ENCODE data around the gene CHDH.

CHDH gene

DNA sequence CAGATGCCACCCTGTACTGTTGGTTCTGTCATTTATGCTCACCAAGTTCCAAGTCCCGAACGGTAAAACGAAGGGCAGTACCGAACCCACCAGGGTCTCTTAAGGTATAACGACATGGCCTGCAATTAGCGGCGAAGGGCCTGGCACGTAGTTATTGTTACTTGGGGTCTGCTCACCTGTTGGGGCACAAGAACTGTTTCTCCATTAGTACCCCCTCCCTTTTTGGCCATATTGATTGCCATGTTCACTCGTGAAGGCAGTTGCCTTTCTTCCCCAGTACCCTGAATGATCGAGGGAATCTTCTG is 584 bp upstream of the CHDH start:
- no peak for FAIRE-seq

- FAIRE-seq = no peak
These were observed 412 bp downstream of the CHDH start for GRCh38 chr3:53845881-53846133.

DNA sequence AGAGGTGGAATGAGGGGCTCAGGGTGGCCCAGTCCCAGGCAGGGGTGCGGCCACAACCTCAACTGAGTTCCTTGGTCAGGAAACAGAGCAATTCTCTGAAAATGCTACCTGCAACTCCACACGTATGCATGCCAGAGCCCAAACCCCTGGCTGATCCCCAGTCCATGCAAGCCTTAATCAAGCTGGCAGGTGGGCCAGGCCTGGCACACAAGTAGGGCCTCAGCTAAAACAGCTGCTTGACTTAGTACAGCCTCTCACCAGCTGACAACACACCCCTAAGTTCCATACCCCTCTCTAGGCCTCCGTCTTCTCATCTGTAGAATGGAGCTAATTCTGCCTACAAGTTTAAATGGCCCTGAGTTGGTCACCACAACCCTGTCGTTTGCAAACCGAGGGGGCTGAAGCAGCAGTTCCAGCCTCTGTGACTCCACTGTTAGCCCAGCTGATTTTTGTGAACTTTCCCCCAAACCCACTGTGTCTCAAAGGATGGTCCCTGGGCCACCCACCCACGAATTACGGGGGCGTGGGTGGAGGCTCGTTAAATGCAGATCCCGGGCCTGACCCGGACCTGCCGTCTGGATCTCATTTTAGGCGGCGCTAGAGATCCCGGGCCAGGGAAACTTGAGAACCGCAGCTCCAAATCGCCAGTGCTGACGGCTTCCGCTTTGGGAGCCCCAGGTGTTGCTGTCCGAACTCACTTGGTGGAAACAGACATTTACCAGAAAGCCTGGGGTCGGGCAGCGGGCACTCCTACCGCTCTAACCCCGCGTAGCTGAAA is 927 bp downstream of the CHDH start:
- FAIRE-seq = no peak

DNA sequence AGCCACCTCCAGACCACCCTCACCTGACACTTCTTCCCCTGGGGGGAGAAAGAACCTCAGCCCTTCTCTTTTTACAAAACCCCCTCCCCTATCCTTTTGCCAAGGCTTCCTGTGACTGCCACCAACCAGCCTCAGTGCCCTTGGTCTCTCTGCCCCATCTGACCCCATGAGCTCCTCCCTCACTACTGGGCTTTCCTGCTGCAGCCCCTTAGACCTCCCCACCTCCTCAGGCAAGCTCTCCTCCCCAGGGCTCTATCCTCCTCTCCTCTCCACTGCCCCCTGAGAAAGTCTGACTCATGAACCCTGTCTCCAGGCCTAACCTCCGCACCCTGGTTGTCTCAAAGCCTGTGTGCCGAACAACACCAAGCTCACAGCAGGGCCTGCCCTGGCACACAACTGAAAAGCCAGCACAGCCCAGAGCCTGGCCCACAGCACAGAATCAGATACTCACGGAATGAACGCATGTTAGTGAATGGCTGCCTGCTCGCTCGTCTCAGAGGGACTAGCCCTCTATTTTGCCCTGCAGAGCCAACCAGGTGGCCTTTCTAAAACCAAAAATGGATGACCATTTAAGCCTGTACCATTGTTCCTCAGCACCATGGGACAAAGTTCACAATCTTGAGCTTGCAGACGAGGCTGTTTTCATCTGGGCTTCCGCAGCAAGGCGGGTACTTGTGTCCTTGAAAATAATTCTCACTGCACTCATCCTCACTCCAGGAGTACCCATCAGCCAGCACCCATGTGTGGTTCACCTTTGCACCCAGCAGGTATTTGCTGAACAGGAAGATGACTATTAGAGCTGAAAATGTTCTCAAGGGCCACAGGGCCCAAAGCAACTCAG is 1.7 kb downstream of the CHDH start:
- no peak for FAIRE-seq

- FAIRE-seq = no peak
These were observed 2.7 kb downstream of the CHDH start for GRCh38 chr3:53843195-53844177.

- FAIRE-seq = no peak
These were observed 3.6 kb downstream of the CHDH start for GRCh38 chr3:53842436-53843194.

DNA sequence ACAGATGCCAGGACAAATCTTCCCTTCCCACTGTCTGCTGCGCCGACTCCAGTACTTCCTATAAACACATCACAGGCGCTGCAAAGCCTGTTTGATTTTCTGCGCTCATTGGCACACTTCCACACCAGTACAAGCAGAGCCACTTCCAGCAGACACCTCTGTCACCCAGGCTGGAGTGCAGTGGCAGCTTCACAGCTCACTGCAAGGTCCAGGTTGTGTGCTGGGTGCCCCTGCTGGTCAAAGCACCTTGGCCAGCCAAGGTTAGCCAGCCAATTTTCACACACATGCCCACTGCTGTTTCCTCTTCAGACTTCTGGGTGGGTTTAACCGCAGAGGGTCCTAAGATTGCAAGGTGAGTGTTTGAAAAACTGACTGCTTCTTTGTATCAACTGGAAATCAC is 4.9 kb downstream of the CHDH start:
- no peak for FAIRE-seq

DNA sequence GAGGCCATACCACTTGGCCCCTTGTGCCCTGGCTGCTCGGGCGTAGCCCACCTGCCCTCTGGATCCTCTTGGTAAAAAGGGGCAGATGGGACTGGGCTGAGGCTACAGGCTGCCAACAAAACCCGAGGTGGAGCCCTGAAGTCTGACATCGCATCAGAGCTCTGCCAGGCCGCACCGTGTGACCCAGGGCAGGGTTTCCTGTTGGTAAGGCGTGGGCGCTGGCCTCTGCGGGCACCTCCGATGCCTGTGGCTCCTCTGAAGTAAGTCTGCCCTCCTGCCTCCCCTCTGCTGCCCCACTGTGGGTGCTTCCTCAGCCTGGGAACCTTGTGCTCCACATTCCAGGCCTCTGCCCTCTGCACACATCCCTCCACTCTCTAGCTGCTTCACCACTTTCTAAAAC is 8.9 kb downstream of the CHDH start:
- no peak for FAIRE-seq

- no peak for FAIRE-seq
These were observed 9.9 kb downstream of the CHDH start for GRCh38 chr3:53836084-53836872.

DNA sequence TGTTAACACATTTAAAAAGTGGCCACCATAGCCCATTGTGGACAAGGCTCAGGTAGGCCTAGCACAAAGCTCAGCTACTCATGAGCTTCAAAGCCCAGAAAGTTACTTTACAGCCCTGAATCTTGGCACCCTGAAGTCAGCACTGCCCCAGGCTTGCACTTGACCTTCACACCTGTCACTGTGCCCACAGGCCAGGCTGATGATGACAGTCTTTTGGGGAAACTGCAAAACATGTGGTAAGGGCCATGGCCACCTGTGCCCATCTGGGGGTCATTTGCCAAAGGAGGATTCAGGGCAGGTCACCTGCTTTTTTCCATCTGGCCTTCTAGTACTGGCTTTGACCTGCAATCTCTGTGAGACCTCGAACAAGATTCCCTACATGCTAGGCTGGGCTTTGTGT is 11.0 kb downstream of the CHDH start:
- no peak for FAIRE-seq

GRCh38 chr3:53834429-53835095 is 11.7 kb downstream of the CHDH start:
- FAIRE-seq = no peak

DNA sequence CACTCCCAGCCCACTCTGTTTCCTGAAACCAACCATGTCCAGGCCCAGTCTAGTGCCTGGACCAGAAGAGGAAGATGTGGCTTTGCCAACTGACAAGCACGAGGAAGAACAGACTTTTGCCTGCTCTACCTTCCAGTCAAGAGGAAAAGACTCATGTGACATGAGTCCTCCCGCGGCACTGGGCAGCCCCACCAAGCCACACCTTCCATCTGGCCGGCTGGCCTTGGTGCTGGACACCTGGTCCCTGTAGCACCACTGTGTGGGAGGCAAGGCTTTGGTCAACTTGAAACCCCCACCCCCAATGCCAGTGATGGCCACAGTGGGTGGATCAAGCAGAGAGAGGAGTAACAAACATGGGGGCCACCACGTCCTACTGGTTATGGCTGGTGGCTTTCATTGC is 12.5 kb downstream of the CHDH start:
- no peak for FAIRE-seq

GRCh38 chr3:53833053-53833645 is 13.1 kb downstream of the CHDH start:
- FAIRE-seq = no peak

DNA sequence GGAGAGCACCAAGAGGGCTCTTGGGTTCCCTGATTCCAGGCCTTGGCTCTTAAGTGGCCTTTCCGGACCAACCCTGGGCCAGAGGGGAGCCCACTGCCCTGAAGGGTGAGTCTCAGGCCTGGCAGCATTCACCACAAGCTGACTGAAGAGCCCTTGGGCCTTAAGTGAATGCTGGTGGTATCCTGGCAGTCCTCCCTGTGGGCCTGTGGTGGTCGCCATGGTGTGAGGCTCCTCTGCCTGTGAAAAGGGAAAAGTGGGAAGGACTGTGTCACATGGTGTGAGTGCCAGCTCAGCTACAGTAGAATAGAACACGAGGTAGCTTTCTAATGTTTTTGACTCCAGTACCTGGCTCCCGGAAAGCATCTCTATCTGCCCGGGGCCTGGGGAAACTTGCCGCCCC is 15.3 kb downstream of the CHDH start:
- FAIRE-seq = no peak

DNA sequence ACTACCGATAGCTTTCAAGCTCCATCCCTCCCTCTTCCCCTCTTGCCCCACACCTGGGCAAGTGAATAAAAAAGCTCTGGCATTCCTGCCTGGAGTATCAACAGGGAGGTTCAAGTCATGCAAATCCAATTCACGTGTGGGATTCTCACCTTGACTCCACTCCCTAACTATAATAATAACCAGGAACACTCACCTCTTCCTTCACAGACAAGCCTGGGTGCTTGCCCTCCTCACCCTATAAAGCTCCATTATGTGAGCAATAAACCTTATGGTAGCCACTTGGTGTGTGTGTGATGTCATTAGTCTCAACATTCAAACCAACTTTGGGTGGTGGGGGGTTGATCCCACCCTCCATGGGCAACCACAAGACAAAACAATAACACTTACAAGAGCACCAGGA is 16.6 kb downstream of the CHDH start:
- FAIRE-seq = no peak

DNA sequence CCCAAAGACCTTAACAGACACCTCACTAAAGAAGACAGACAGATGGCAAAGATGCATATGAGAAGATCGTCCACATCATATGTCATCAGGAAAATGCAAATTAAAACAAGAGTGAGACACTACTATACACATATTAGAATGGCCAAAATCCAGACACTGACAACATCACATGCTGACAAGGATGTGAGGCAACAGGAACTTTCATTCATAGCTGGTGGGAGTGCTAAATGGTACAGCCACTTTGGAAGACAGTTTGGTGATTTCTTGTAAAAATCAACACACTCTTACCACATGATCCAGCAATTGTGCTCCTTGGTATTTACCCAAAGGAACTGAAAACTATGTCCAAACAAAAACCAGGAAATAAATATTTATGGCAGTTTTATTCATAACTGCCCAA is 17.6 kb downstream of the CHDH start:
- FAIRE-seq = no peak

DNA sequence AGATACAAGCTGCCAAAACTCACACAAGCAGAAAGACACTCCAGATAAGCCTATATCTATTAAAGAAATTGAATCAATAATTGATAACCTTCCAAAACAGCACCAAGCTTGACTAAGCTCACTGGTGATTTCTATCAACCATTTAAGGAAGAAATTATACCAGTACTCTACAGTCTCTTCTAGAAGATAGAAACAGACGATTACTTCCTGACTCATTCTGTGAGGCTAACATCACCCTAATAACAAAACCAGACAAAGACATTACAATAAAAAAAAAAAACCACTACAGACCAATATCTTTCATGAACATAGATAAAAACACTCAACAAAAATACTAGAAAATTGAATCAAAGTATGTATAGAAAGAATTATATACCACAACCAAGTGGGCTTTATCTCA is 20.2 kb downstream of the CHDH start:
- FAIRE-seq = no peak

DNA sequence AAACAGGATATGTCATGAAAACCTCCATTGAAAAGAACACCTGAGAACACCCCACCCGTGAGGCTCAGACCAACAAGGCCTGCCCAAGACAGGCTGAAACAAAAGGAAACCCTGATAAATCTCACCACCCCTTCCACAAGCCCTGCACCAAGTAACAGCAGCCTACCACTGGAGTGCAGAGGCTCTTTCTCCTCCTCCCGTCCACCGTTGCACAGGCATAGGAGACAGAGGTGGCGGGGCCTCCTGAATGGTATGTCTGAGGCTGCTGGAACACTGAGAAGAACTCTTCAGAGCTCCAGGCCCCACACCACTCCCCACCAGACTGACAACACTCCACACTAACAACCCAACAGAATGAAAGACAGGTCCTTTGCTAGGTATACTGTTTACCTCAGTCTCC is 21.4 kb downstream of the CHDH start:
- FAIRE-seq = no peak

GRCh38 chr3:53823956-53824657 is 22.1 kb downstream of the CHDH start:
- no peak for FAIRE-seq

Data from TTC549 (cell line).